Suprapubic skin (tissue), 4 donors: ENCODE measurements around the gene TAF3. TPM values are rescaled to one million over a fixed set of nuclear protein-coding genes. Genes with fewer than 3 reads are reported as not detected.

Experiments used
- DNase-seq, 2 donors: peaks; one replicate each; pipeline ENCODE4 v3.0.0-alpha.2; 2019; ENCODE audit warnings: low spot score in 2 of 2
- H3K27ac ChIP-seq: fragments of 200-600 bp; sonication (generic); one replicate; pipeline ENCODE4 v1.5.1; 2019
- H3K27me3 ChIP-seq: fragments of 200-600 bp; sonication (generic); one replicate; pipeline ENCODE4 v1.5.1; 2019
- H3K36me3 ChIP-seq: fragments of 200-600 bp; sonication (generic); one replicate; pipeline ENCODE4 v1.5.1; 2019
- H3K4me1 ChIP-seq: fragments of 200-600 bp; sonication (generic); one replicate; pipeline ENCODE4 v1.5.1; 2019
- H3K4me3 ChIP-seq: fragments of 200-600 bp; sonication (generic); one replicate; pipeline ENCODE4 v1.5.1; 2019; ENCODE audit warnings: mild to moderate bottlenecking
- H3K9me3 ChIP-seq: fragments of 200-600 bp; sonication (generic); one replicate; pipeline ENCODE4 v1.5.1; 2019
- EP300 ChIP-seq: sonication (generic); formaldehyde crosslinking; IDR thresholded peaks from one replicate; pipeline ENCODE4 v1.6.1; 2017; ENCODE audit warnings: antibody characterized with exemption
- POLR2A ChIP-seq, 2 donors: fragments of 450-650 bp; IDR thresholded peaks; one replicate each; pipeline ENCODE4 v1.6.1; 2017; ENCODE audit warnings: antibody characterized with exemption in 2 of 2, mild to moderate bottlenecking in 2 of 2, moderate library complexity in 2 of 2
- POLR2AphosphoS5 ChIP-seq, 3 donors: sonication (generic); formaldehyde crosslinking; IDR thresholded peaks; one replicate each; pipeline ENCODE4 v1.6.1; 2017; ENCODE audit warnings: antibody characterized with exemption in 3 of 3
- WGBS: methylation state at CpG from one replicate; pipeline ENCODE4 v1.1.5; 2018; 5-methylcytosine and 5-hydroxymethylcytosine counted together
- total RNA-seq, 4 donors: library from RNA; depleted of rRNA; stranded (reverse); fragments of >200 nt; gene quantifications; one replicate each; pipeline ENCODE4 v1.1.0, GENCODE V29; 2016
- TF ChIP-seq, protein P1 (sequence below), 2 donors: fragments of 200-600 bp in 1 of 2; fragments of 450-650 bp in 1 of 2; sonication (generic) in 1 of 2; IDR thresholded peaks; one replicate each; pipeline ENCODE4 v1.5.1; 2016 to 2019; ENCODE audit warnings: antibody characterized with exemption in 2 of 2, mild to moderate bottlenecking in 1 of 2, moderate library complexity in 1 of 2

TAF3 gene
- total RNA-seq, 4 donors from 2014 or later = 5.6 to 13.3 (median 10.3) TPM

DNA sequence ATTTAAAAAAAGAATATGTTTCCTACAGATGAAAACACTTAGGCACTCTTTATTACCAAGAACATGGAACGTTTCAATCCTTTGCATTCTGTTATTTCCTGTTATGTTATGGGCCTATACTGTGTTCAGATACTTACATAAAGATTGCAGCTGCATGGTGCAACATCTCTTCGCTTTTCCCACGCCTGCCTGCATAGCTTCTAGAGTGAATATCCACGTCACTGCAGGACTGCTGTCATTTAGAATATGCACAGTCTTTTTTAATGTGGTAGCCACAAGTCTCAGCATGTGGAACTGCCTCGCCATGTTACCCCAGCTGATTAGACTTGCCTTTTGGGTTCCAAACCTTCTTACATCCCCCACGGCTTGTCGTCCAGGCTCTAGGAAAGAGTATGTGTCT is 166.6 kb downstream of the TAF3 start:
- 86% methylated on average over 7 of the region's 7 CpGs for WGBS
- Histone ChIP-seq H3K4me3 (no peak overlapping the region), H3K36me3 (no peaks in the 10 kb centered on the region), H3K4me1 (no peaks in the 10 kb centered on the region), H3K27me3 (no peaks in the 10 kb centered on the region), H3K9me3 (no peaks in the 10 kb centered on the region), H3K27ac (no peak overlapping the region)
- DNase-seq = no peak
- TF ChIP-seq POLR2AphosphoS5 (IDR thresholded peaks at IDR 0.05) (no peak), EP300 (no peak), POLR2A (IDR thresholded peaks at IDR 0.05) (no peak)
- TF ChIP-seq, protein P1, sequence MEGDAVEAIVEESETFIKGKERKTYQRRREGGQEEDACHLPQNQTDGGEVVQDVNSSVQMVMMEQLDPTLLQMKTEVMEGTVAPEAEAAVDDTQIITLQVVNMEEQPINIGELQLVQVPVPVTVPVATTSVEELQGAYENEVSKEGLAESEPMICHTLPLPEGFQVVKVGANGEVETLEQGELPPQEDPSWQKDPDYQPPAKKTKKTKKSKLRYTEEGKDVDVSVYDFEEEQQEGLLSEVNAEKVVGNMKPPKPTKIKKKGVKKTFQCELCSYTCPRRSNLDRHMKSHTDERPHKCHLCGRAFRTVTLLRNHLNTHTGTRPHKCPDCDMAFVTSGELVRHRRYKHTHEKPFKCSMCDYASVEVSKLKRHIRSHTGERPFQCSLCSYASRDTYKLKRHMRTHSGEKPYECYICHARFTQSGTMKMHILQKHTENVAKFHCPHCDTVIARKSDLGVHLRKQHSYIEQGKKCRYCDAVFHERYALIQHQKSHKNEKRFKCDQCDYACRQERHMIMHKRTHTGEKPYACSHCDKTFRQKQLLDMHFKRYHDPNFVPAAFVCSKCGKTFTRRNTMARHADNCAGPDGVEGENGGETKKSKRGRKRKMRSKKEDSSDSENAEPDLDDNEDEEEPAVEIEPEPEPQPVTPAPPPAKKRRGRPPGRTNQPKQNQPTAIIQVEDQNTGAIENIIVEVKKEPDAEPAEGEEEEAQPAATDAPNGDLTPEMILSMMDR (IDR thresholded peaks at IDR 0.05) = no peak

DNA sequence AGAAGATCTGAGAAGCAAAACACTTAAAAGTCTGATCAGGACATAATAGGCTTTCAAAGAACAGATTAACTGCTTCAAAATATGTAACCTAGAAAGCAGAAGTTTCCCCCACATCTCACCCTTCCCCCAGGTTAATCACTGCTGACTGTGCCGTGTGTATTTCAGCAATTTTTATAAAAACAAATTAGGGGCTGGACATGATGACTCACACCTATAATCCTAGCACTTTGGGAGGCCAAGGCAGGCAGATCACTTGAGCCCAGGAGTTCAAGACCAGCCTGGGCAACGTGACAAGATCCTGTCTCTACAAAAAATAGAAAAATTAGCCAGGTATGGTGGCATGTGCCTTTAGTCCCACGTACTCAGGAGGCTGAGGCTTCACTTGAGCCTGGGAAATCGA is 168.5 kb downstream of the TAF3 start:
- TF ChIP-seq POLR2AphosphoS5 (IDR thresholded peaks at IDR 0.05) = no peak
- TF ChIP-seq, protein P1 (IDR thresholded peaks at IDR 0.05) = no peak

DNA sequence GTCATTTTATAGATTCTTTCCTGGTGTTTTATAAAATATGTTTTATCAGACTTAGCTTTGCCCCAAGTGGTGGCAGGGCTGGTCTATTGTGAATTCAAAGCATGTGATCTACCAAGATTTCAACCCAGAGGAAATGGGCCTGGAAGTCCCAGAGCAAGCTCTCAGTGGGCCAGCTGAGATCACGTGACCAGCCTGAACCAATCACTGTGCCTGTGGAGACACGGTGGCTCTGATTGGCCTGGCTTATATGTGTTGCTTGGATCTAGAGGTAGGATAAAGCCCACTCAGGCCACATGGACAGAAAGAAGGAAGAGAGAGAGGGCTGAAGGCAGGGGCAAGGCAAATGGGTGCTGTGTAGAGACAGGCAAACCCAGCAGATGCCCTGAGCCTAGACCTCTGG is 170.7 kb downstream of the TAF3 start:
- Histone ChIP-seq H3K4me1 (no peaks in the 10 kb centered on the region), H3K4me3 (no peak overlapping the region), H3K27ac (no peak overlapping the region), H3K9me3 (no peaks in the 10 kb centered on the region), H3K36me3 (no peaks in the 10 kb centered on the region), H3K27me3 (no peaks in the 10 kb centered on the region)
- TF ChIP-seq POLR2A (IDR thresholded peaks at IDR 0.05) = no peak
- TF ChIP-seq POLR2AphosphoS5 (IDR thresholded peaks at IDR 0.05) = no peak
- no peak for TF ChIP-seq EP300
- TF ChIP-seq, protein P1 (IDR thresholded peaks at IDR 0.05) = no peak
- WGBS = 100% methylated on average over 2 of the region's 2 CpGs
- no peak for DNase-seq

More for the DNA sequence above, 168.5 kb downstream of the TAF3 start:
- H3K4me1 ChIP-seq = no peaks in the 10 kb centered on the region
- H3K36me3 ChIP-seq = no peaks in the 10 kb centered on the region
- no peak for DNase-seq
- H3K4me3 ChIP-seq = no peak overlapping the region
- WGBS = 83% methylated on average over 4 of the region's 4 CpGs
- H3K9me3 ChIP-seq = no peaks in the 10 kb centered on the region
- no peaks in the 10 kb centered on the region for H3K27me3 ChIP-seq
- H3K27ac ChIP-seq = no peak overlapping the region

DNA sequence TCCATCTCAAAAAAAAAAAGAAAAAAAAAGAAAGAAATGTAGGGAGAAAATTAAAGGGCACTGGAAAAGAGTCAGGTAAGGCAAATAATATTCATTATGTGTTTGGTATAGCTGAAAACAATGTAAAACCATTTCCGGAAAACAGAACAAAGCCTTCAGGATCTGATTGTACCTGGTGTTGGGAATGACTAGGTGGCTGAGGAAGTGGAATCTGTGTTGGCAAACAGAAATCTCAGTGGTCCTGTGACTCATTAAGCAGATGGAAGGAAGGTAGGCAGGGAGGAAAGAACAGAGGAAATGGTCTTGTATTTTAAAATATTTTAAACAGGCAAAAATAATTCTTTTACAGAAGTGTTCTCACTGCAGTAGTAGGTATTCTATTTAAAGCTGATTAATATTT is 180.5 kb downstream of the TAF3 start:
- no peaks in the 10 kb centered on the region for H3K36me3 ChIP-seq
- no peak for TF ChIP-seq EP300
- TF ChIP-seq, protein P1 (IDR thresholded peaks at IDR 0.05) = no peak
- TF ChIP-seq POLR2A (IDR thresholded peaks at IDR 0.05) = no peak
- TF ChIP-seq POLR2AphosphoS5 (IDR thresholded peaks at IDR 0.05) = no peak
- 96% methylated on average over 1 of the region's 1 CpG for WGBS
- peaks cover 3% of the 10 kb centered on the region for H3K9me3 ChIP-seq
- DNase-seq = no peak
- H3K27me3 ChIP-seq = no peaks in the 10 kb centered on the region
- H3K27ac ChIP-seq = no peak overlapping the region
- H3K4me1 ChIP-seq = no peaks in the 10 kb centered on the region
- H3K4me3 ChIP-seq = no peak overlapping the region

DNA sequence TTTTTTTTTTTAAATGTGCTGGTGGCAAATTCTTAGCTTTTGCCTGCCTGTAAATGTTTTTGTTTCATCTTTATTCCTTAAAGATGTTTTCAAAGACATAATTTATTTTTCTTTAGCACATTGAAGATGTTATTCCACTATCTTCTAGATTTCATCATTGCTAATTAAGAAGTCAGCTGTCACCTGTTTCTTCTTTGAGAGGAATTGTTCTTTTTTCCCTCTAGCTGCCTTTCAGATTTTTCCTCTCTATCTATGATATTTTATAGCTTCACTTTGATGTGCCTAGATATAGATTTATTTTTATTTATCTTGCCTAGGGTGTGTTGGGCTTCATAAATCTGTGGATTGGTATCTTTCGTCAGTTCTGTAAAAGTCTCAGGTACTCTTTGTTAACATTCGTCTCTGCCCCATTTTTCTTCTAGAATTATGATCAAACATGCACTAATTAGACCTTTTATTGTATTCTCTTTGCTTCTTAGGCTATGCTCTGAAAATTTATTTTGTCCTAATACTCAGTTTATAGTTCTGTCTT is 186.2 kb downstream of the TAF3 start:
- no peak for DNase-seq
- Histone ChIP-seq H3K9me3 (peaks cover 12% of the 10 kb centered on the region), H3K36me3 (peaks cover 13% of the 10 kb centered on the region), H3K27me3 (no peaks in the 10 kb centered on the region), H3K4me1 (no peaks in the 10 kb centered on the region), H3K27ac (no peak overlapping the region), H3K4me3 (no peak overlapping the region)
- TF ChIP-seq EP300 (no peak), POLR2AphosphoS5 (IDR thresholded peaks at IDR 0.05) (no peak), POLR2A (IDR thresholded peaks at IDR 0.05) (no peak)
- TF ChIP-seq, protein P1 (IDR thresholded peaks at IDR 0.05) = no peak
- WGBS = 66% methylated on average over 2 of the region's 2 CpGs
